Pancreas (tissue), 10 donors: ENCODE data around the gene GABRQ. TPM values are rescaled to one million over a fixed set of nuclear protein-coding genes. Genes with fewer than 3 reads are reported as not detected.

Source experiments
- ATAC-seq, 4 donors: fragments of 200-7000 bp; cut with Tn5 transposase; one replicate each; pipeline versions ENCODE4 v1.8.0 to v1.9.1; 2020; ENCODE audit warnings: mild to moderate bottlenecking in 4 of 4, moderate library complexity in 4 of 4
- DNase-seq, 6 donors: peaks; one replicate each; pipeline ENCODE4 v3.0.0-alpha.2; 2020
- FAIRE-seq: peaks from 2 replicates; lab custom pipeline; 2012; peaks lifted over from hg19 to GRCh38; lab: Jason Lieb, UNC
- H3K27ac ChIP-seq, 4 donors: fragments of 200-600 bp; sonication (generic); 1 replicate in 3 of 4; 2 replicates in 1 of 4; pipeline versions ENCODE4 v1.5.0 to v1.8.0; 2020
- H3K27me3 ChIP-seq, 4 donors: fragments of 200-600 bp; one replicate each; pipeline ENCODE4 v1.8.0; 2021
- H3K36me3 ChIP-seq, 3 donors: fragments of 200-600 bp; sonication (generic) in 1 of 3; one replicate each; pipeline versions ENCODE4 v1.5.0 to v1.8.0; 2020 to 2021
- H3K4me1 ChIP-seq, 3 donors: fragments of 200-600 bp; one replicate each; pipeline ENCODE4 v1.8.0; 2021
- H3K4me3 ChIP-seq, 4 donors: fragments of 200-600 bp; sonication (generic) in 2 of 4; one replicate each; pipeline versions ENCODE4 v1.5.0 to v1.8.0; 2020 to 2021
- H3K9me3 ChIP-seq, 4 donors: fragments of 200-600 bp; one replicate each; pipeline ENCODE4 v1.8.0; 2021
- WGBS, 2 donors: extraction: QIAGEN DNeasy Blood & Tissue Kit; methylation state at CpG; one replicate each; pipeline ENCODE4 v1.1.7; 2013; 5-methylcytosine and 5-hydroxymethylcytosine counted together
- intact Hi-C, 3 donors: fragments of 100-400 bp; cut with DNase I; formaldehyde crosslinking; loops; one replicate each; pipeline versions ENCODE4 v1.11.1 to v1.14.2; 2022
- polyA plus RNA-seq, 2 donors: library from polyadenylated mRNA; stranded (reverse); fragments of 200-250 nt; gene quantifications; one replicate each; pipeline ENCODE4 v1.2.3, GENCODE V29; 2013
- total RNA-seq, 6 donors: library from RNA; stranded (reverse); fragmentation: NEBNext Ultra II Directional in 4 of 6; extraction: Animal tissue kit (Norgen Biotek cat#: 25700) in 4 of 6; gene quantifications; one replicate each; pipeline versions ENCODE4 v1.2.1 to v1.2.4, GENCODE V29; 2021 to 2023
- TF ChIP-seq, protein P1 (sequence below), 4 donors: fragments of 200-600 bp; sonication (generic) in 3 of 4; IDR thresholded peaks; one replicate each; pipeline versions ENCODE4 v1.5.0 to v1.8.0; 2021; ENCODE audit warnings: antibody characterized with exemption in 4 of 4
- donor health status: healthy with polysubstance abuse.
- donor health status: DM: no; HTN: no; CAD: no; lungs with moderate emphysema.
- donor health status: DM: no; HTN: no; CAD: no.
- donor health status: control.
- donor health status: control.
- donor health status: Bipolar disorder and iron deficiency.
- donor health status: DM: yes; HTN: yes; CAD: no.
- donor health status: DM: no; HTN: no; CAD: no.
- donor health status: DM: no; HTN: no; CAD: no.
- donor health status: DM: yes; HTN: yes; CAD: no.

Gene GABRQ
- total and polyA plus RNA-seq, 8 donors: not detected

DNA sequence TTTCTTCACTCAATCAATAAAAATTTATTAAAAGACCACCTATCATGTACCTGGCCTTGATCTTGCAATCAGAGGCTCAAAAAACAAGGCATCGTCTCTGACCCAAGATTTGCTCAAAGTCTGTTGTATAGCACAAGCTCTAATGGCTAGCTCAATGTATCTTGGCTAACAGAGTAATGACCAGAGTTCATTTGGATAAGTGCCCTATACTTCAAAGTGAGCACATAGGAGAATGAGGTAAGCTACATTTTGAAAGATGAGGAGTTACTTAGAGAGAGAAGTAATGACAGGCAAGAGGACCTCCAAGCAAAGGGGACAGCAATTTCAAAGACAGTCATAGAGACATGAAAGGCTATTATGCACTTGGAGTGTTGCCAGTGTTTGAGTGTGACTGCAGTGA lies 22.9 kb upstream of the GABRQ start:
- no peak overlapping the region for H3K27ac ChIP-seq
- no peak for ATAC-seq
- H3K9me3 ChIP-seq: no peaks in the 10 kb centered on the region
- no peak for DNase-seq
- WGBS, 2 donors: 61% methylated on average over 1 of the region's 1 CpG
- intact Hi-C loops: no loop called here
- no peak overlapping the region for H3K4me3 ChIP-seq
- TF ChIP-seq, protein P1, sequence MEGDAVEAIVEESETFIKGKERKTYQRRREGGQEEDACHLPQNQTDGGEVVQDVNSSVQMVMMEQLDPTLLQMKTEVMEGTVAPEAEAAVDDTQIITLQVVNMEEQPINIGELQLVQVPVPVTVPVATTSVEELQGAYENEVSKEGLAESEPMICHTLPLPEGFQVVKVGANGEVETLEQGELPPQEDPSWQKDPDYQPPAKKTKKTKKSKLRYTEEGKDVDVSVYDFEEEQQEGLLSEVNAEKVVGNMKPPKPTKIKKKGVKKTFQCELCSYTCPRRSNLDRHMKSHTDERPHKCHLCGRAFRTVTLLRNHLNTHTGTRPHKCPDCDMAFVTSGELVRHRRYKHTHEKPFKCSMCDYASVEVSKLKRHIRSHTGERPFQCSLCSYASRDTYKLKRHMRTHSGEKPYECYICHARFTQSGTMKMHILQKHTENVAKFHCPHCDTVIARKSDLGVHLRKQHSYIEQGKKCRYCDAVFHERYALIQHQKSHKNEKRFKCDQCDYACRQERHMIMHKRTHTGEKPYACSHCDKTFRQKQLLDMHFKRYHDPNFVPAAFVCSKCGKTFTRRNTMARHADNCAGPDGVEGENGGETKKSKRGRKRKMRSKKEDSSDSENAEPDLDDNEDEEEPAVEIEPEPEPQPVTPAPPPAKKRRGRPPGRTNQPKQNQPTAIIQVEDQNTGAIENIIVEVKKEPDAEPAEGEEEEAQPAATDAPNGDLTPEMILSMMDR (IDR thresholded peaks at IDR 0.05): no peak
- no peaks in the 10 kb centered on the region for H3K36me3 ChIP-seq
- H3K4me1 ChIP-seq: no peaks in the 10 kb centered on the region
- FAIRE-seq: no peak
- H3K27me3 ChIP-seq: peaks cover 0 to 16% (median 0%) of the 10 kb centered on the region in 4 donors

DNA sequence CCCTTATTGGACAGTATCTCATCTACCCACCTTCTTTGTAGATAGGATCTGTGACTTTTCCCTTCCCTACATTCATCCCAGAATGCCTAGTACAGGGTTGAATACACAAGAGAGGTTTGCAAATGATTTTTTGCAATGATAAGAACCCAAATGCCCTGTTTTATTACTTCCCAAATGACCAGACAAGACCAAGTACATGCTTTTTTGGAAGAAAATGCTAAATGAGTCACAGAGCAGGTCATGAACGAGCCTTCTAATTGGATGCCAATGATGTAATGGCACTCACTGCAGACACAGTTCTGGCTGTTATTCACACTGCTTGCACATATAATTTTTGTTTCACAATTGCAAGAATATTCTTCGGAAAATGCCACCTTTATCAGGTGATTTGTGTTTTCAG lies 17.8 kb upstream of the GABRQ start:
- intact Hi-C loops: no loop called here
- no peak for DNase-seq
- Histone ChIP-seq H3K9me3 (no peaks in the 10 kb centered on the region), H3K4me3 (no peak overlapping the region), H3K27me3 (peaks cover 0 to 13% (median 0%) of the 10 kb centered on the region in 4 donors), H3K4me1 (no peaks in the 10 kb centered on the region), H3K27ac (no peak overlapping the region), H3K36me3 (no peaks in the 10 kb centered on the region)
- no peak for ATAC-seq
- TF ChIP-seq, protein P1 (IDR thresholded peaks at IDR 0.05): no peak
- WGBS, 2 donors: 38 to 60% methylated on average over 2 of the region's 2 CpGs
- FAIRE-seq: no peak

DNA sequence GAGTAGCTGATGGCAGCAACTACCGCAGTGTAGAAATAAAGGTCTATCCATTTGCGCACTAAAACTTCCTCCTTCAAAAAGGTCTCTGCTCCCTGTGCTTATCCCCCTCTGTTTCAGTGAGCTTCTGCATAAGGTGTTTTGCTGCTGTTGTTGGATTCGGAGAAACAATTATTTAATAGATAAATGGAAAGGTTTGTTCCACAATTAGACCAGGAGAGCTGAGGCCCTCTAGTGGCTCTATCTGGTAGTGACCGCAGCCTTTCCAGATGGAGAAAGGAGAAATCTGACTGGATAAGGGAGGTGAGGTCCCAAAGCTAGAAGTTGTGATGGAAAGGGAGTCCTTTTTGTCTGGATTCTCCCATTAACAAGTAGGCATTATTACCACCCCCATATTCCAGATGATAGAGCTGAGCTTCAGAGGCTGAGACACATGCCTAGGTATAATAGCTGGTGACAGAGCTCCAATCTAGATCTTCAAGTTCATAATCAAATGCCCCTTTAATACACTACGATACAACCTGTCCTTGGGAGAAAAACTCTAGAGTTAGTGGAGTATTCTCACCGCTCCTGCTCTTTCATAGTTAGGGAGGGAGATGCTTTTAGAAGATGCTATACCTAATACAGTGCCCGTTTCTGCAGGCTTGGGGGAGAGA lies 5.1 kb upstream of the GABRQ start:
- ATAC-seq: peak; percentile 48 to 83 (median 68)
- peak; percentile 92 for FAIRE-seq
- H3K4me1 ChIP-seq: no peaks in the 10 kb centered on the region
- TF ChIP-seq, protein P1 (IDR thresholded peaks at IDR 0.05): peak; percentile 77 to 89 (median 87)
- H3K4me3 ChIP-seq: no peak overlapping the region
- H3K27me3 ChIP-seq: peaks cover 0 to 14% (median 3%) of the 10 kb centered on the region in 4 donors
- peak in 4 of 6 donors; percentile 4 to 88 (median 64) for DNase-seq
- H3K9me3 ChIP-seq: no peaks in the 10 kb centered on the region
- 38 to 41% methylated on average over 7 of the region's 7 CpGs for WGBS, 2 donors
- intact Hi-C loops: loop anchor here in 1 of 3 donors (5.0 kb wide), 1 partner anchor 880 kb away; no protein-coding TSS in a partner anchor
- no peak overlapping the region for H3K27ac ChIP-seq
- H3K36me3 ChIP-seq: no peaks in the 10 kb centered on the region

DNA sequence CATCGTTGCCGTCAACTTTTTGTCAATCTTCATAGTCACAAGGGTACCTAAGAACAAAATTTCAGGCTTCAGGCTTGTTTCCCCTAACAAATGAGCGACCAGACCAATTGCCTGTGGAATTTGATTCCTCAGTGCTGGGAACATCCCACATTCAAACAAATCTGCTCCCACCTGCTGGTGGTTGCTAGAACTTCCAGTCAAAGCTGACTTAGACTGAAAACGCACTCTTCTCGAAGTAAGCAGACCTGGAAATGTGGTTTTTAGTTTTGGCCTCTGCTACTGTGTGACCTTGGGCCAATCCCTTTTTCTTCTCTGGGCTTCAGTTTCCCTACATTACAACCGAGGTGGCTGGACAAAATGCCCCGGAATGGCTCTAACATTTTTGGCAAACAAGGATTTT lies 1.8 kb upstream of the GABRQ start:
- H3K27ac ChIP-seq: no peak overlapping the region
- TF ChIP-seq, protein P1 (IDR thresholded peaks at IDR 0.05): peak; percentile 23 to 47 (median 42)
- peaks cover 0 to 33% (median 8%) of the 10 kb centered on the region in 4 donors for H3K27me3 ChIP-seq
- no peaks in the 10 kb centered on the region for H3K9me3 ChIP-seq
- DNase-seq (peak in 2 of 6 donors; percentile 16 to 53), ATAC-seq (peak in 3 of 4 donors; percentile 71 to 80 (median 78)), FAIRE-seq (no peak)
- no peaks in the 10 kb centered on the region for H3K4me1 ChIP-seq
- intact Hi-C loops: loop anchor here in 1 of 3 donors (5.0 kb wide), 1 partner anchor 884 kb away; no protein-coding TSS in a partner anchor
- no peaks in the 10 kb centered on the region for H3K36me3 ChIP-seq
- 2 to 7% methylated on average over 7 of the region's 7 CpGs for WGBS, 2 donors
- H3K4me3 ChIP-seq: no peak overlapping the region

DNA sequence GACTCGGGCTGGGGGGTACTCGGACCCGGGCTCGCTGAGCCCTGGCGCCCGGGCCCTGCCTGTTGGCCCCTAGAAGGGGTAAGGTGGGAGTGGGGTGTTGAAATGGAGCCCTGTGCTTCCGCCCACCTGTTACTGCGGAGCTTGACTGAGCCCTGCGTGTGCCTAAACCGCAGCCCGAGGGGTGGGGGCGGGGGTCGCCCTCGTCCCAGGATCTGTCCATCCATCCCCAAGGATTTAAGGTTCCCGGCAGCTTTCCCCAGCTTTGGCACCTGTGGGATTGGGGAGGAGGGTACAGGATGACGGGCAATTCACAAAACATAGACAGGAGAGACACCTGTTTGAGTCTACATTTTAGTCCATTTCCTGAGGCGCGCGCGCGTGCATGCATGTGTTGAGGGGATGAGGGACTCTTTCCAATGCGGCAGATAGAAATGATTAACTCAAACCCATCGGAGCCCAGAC lies 779 bp downstream of the GABRQ start:
- peaks cover 0 to 34% (median 8%) of the 10 kb centered on the region in 4 donors for H3K27me3 ChIP-seq
- H3K36me3 ChIP-seq: no peaks in the 10 kb centered on the region
- FAIRE-seq (no peak), ATAC-seq (no peak), DNase-seq (no peak)
- intact Hi-C loops: loop anchor here in 1 of 3 donors (5.0 kb wide), 1 partner anchor 886 kb away; no protein-coding TSS in a partner anchor
- no peak overlapping the region for H3K4me3 ChIP-seq
- no peaks in the 10 kb centered on the region for H3K4me1 ChIP-seq
- TF ChIP-seq, protein P1 (IDR thresholded peaks at IDR 0.05): no peak
- no peaks in the 10 kb centered on the region for H3K9me3 ChIP-seq
- H3K27ac ChIP-seq: no peak overlapping the region
- WGBS, 2 donors: 2 to 35% methylated on average over 23 of the region's 23 CpGs
